H1 (cell line): ENCODE measurements around the gene LAMA4. TPM values are rescaled to one million over a fixed set of nuclear protein-coding genes. Genes with fewer than 3 reads are reported as not detected.

Experiments
- CTCF ChIA-PET: fragments of 300-600 bp; sonication (Branson Sonifier 250); formaldehyde crosslinking; loops from one replicate; lab custom pipeline; 2021; ENCODE audit not compliant: partially characterized antibody; lab: Charles Lee
- POLR2A ChIA-PET: fragments of 300-600 bp; sonication (Branson Sonifier 250); formaldehyde crosslinking; loops from one replicate; lab custom pipeline; 2021; ENCODE audit warnings: inconsistent platforms; ENCODE audit not compliant: partially characterized antibody; lab: Charles Lee
- DNase-seq, 2 experiments: peaks; one replicate each; pipeline versions ENCODE4 v3.0.0 to v3.0.0-alpha.2; 2010 to 2022; ENCODE audit warnings: low spot score in 2 of 2, low read depth in 1 of 2, mixed read lengths in 1 of 2
- FAIRE-seq: peaks from 2 replicates; lab custom pipeline; 2011; peaks lifted over from hg19 to GRCh38; lab: Jason Lieb, UNC
- H2AFZ ChIP-seq: 2 replicates; pipeline ENCODE4 v1.8.1; 2012; ENCODE audit warnings: low read length, inconsistent platforms
- H2AK5ac ChIP-seq: 2 replicates; pipeline ENCODE4 v1.6.1; 2013; ENCODE audit warnings: low read depth, low read length
- H2BK120ac ChIP-seq: replicated peaks from 2 replicates; pipeline ENCODE3; 2013; ENCODE audit warnings: low read depth, low read length, inconsistent platforms
- H2BK12ac ChIP-seq: 2 replicates; pipeline ENCODE4 v1.6.1; 2013; ENCODE audit warnings: low read depth, low read length
- H2BK15ac ChIP-seq: 2 replicates; pipeline ENCODE4 v1.6.1; 2013; ENCODE audit warnings: low read length
- H2BK20ac ChIP-seq: 2 replicates; pipeline ENCODE4 v1.6.1; 2013; ENCODE audit warnings: low read length
- H2BK5ac ChIP-seq: 2 replicates; pipeline ENCODE4 v1.6.1; 2013; ENCODE audit warnings: low read depth, low read length
- H3K14ac ChIP-seq: 2 replicates; pipeline ENCODE4 v1.6.1; 2013; ENCODE audit warnings: inconsistent platforms; ENCODE audit not compliant: insufficient read length
- H3K18ac ChIP-seq: 2 replicates; pipeline ENCODE4 v1.6.1; 2013; ENCODE audit warnings: low read length; ENCODE audit errors: extremely low read depth
- H3K23ac ChIP-seq: 2 replicates; pipeline ENCODE4 v1.6.1; 2013; ENCODE audit warnings: inconsistent platforms; ENCODE audit not compliant: insufficient read length
- H3K23me2 ChIP-seq: 2 replicates; pipeline ENCODE4 v1.6.1; 2013; ENCODE audit warnings: low read depth, low read length
- H3K27ac ChIP-seq: 2 replicates; pipeline ENCODE4 v1.6.1; 2011; ENCODE audit warnings: low read depth, low read length, inconsistent platforms
- H3K27me3 ChIP-seq, 4 experiments: replicated peaks in 1 of 4; 1 replicate in 1 of 4; 2 replicates in 3 of 4; pipeline versions ENCODE4 v1.6.1 to v1.8.1; 2011 to 2013; ENCODE audit warnings: low read length in 3 of 4, mild to moderate bottlenecking in 3 of 4, inconsistent platforms in 2 of 4, mixed read lengths in 2 of 4, moderate library complexity in 1 of 4; ENCODE audit not compliant: control insufficient read depth in 3 of 4, insufficient read depth in 3 of 4; ENCODE audit errors: extremely low read depth in 1 of 4
- H3K36me3 ChIP-seq, 4 experiments: 2 replicates each; pipeline versions ENCODE4 v1.6.1 to v1.8.1; 2011 to 2013; ENCODE audit warnings: mild to moderate bottlenecking in 4 of 4, low read length in 3 of 4, moderate library complexity in 2 of 4, control low read depth in 1 of 4, inconsistent platforms in 1 of 4; ENCODE audit not compliant: insufficient read depth in 4 of 4, control insufficient read depth in 2 of 4
- H3K4ac ChIP-seq: replicated peaks from 2 replicates; pipeline ENCODE3; 2013; ENCODE audit warnings: low read length, low read depth, mixed read lengths, inconsistent platforms; ENCODE audit not compliant: insufficient read length
- H3K4me1 ChIP-seq, 4 experiments: replicated peaks in 1 of 4; 1 replicate in 1 of 4; 2 replicates in 3 of 4; pipeline versions ENCODE4 v1.6.1 to v1.8.1; 2011 to 2013; ENCODE audit warnings: low read length in 3 of 4, inconsistent platforms in 2 of 4, mixed read lengths in 1 of 4; ENCODE audit not compliant: insufficient read depth in 4 of 4, control insufficient read depth in 3 of 4
- H3K4me2 ChIP-seq, 2 experiments: 2 replicates each; pipeline versions ENCODE4 v1.6.1 to v1.8.1; 2011 to 2013; ENCODE audit warnings: low read depth in 2 of 2, low read length in 2 of 2, control low read depth in 1 of 2, inconsistent platforms in 1 of 2, mild to moderate bottlenecking in 1 of 2; ENCODE audit not compliant: insufficient read depth in 1 of 2
- H3K4me3 ChIP-seq, 4 experiments: fragments of 200-600, 300-600 bp in 1 of 4; sonication (generic), shearing (Covaris generic), sonication (Bioruptor Twin) in 1 of 4; 2 replicates each; pipeline versions ENCODE4 v1.5.1 to v1.8.1; 2011 to 2016; ENCODE audit warnings: low read length in 4 of 4, low read depth in 3 of 4, control low read depth in 2 of 4, inconsistent platforms in 2 of 4, mild to moderate bottlenecking in 2 of 4, mixed read lengths in 1 of 4, moderate library complexity in 1 of 4; ENCODE audit not compliant: insufficient read depth in 2 of 4; ENCODE audit errors: extremely low read depth in 1 of 4
- H3K56ac ChIP-seq: replicated peaks from 2 replicates; pipeline ENCODE3; 2013; ENCODE audit warnings: low read depth, mild to moderate bottlenecking, mixed read lengths, low read length, inconsistent platforms; ENCODE audit not compliant: insufficient read length
- H3K79me1 ChIP-seq: 2 replicates; pipeline ENCODE4 v1.6.1; 2013; ENCODE audit warnings: low read depth, low read length, control low read depth
- H3K79me2 ChIP-seq, 2 experiments: 2 replicates each; pipeline versions ENCODE4 v1.6.1 to v1.8.1; 2012 to 2013; ENCODE audit warnings: low read length in 2 of 2, mild to moderate bottlenecking in 2 of 2, inconsistent platforms in 1 of 2; ENCODE audit not compliant: insufficient read depth in 2 of 2, control insufficient read depth in 1 of 2
- H3K9ac ChIP-seq, 4 experiments: replicated peaks in 1 of 4; 1 replicate in 1 of 4; 2 replicates in 3 of 4; pipeline versions ENCODE4 v1.6.1 to v1.8.1; 2011 to 2013; ENCODE audit warnings: low read depth in 3 of 4, low read length in 3 of 4, control low read depth in 2 of 4, mild to moderate bottlenecking in 2 of 4, moderate library complexity in 2 of 4, inconsistent platforms in 1 of 4; ENCODE audit errors: extremely low read depth in 1 of 4
- H3K9me3 ChIP-seq, 2 experiments: 2 replicates each; pipeline versions ENCODE4 v1.6.1 to v1.8.1; 2012 to 2013; ENCODE audit warnings: mild to moderate bottlenecking in 2 of 2, moderate library complexity in 2 of 2, control low read depth in 1 of 2, inconsistent platforms in 1 of 2, low read depth in 1 of 2, low read length in 1 of 2, mixed read lengths in 1 of 2; ENCODE audit not compliant: insufficient read depth in 2 of 2
- H4K20me1 ChIP-seq, 2 experiments: replicated peaks in 1 of 2; 2 replicates each; pipeline versions ENCODE3 to v1.8.1; 2011 to 2013; ENCODE audit warnings: inconsistent platforms in 2 of 2, low read length in 2 of 2, mild to moderate bottlenecking in 1 of 2; ENCODE audit not compliant: insufficient read depth in 2 of 2, control insufficient read depth in 1 of 2
- H4K5ac ChIP-seq: 2 replicates; pipeline ENCODE4 v1.6.1; 2013; ENCODE audit warnings: low read length, low read depth, mixed read lengths, inconsistent platforms; ENCODE audit not compliant: insufficient read length
- H4K8ac ChIP-seq: 2 replicates; pipeline ENCODE4 v1.8.0; 2013; ENCODE audit warnings: mild to moderate bottlenecking, moderate library complexity, low read length, inconsistent platforms; ENCODE audit not compliant: insufficient read depth; ENCODE audit errors: extremely low read depth
- H4K91ac ChIP-seq: replicated peaks from 2 replicates; pipeline ENCODE3; 2013; ENCODE audit warnings: low read length, mixed read lengths, inconsistent platforms; ENCODE audit not compliant: insufficient read length
- GTF2F1 ChIP-seq: IDR thresholded peaks from 2 replicates; pipeline ENCODE4 v1.6.1; 2012; ENCODE audit warnings: low read depth, low read length, improper control_type of control experiment, borderline replicate concordance
- KDM4A ChIP-seq: IDR thresholded peaks from one replicate; pipeline ENCODE4 v1.7.1; 2012; ENCODE audit warnings: low read depth, mild to moderate bottlenecking, moderate library complexity, low read length, inconsistent platforms; ENCODE audit not compliant: severe bottlenecking
- RNF2 ChIP-seq: fragments of 200-900, 300-1000 bp; sonication (generic); IDR thresholded peaks from 2 replicates; pipeline ENCODE4 v1.7.1; 2016; ENCODE audit warnings: borderline replicate concordance, low read depth, mild to moderate bottlenecking, antibody characterized with exemption, low read length; ENCODE audit not compliant: poor library complexity, severe bottlenecking; ENCODE audit errors: missing control alignments
- TAF1 ChIP-seq: IDR thresholded peaks from 2 replicates; pipeline ENCODE4 v1.6.1; 2011; ENCODE audit warnings: mild to moderate bottlenecking, low read depth, low read length
- TEAD4 ChIP-seq: IDR thresholded peaks from 2 replicates; pipeline ENCODE4 v1.6.1; 2012; ENCODE audit warnings: low read depth, low read length, inconsistent platforms, mixed read lengths
- WGBS, 2 experiments: shearing (Covaris generic) in 1 of 2; methylation state at CpG; one replicate each; pipeline versions ENCODE4 v1.1.6 to v1.1.7; 2013 to 2015; ENCODE audit warnings: low lambda C conversion rate in 2 of 2, mixed read lengths in 2 of 2, inconsistent platforms in 1 of 2, low coverage in 1 of 2, missing lambda C conversion rate in 1 of 2; ENCODE audit not compliant: insufficient replicate concordance in 2 of 2, insufficient coverage in 1 of 2, insufficient read length in 1 of 2; ENCODE audit errors: extremely low coverage in 1 of 2, missing lambda C conversion rate in 1 of 2; 5-methylcytosine and 5-hydroxymethylcytosine counted together
- polyA plus RNA-seq, 7 experiments: library from polyadenylated mRNA; depleted of rRNA in 3 of 7; stranded (reverse) in 5 of 7; unstranded in 2 of 7; fragments of >200 nt in 5 of 7; fragments of 200-250 nt in 2 of 7; gene quantifications; 1 replicate in 5 of 7; 2 replicates in 1 of 7; 4 replicates in 1 of 7; pipeline versions ENCODE4 v1.2.1 to v1.2.3, GENCODE V29; 2011 to 2013; ENCODE audit warnings: missing spikeins in 2 of 7, mixed read lengths in 2 of 7
- total RNA-seq: library from RNA; stranded (reverse); fragmentation: NEBNext Ultra II Directional; extraction: Animal tissue kit (Norgen Biotek cat#: 25700); gene quantifications from 2 replicates; pipeline ENCODE4 v1.2.1, GENCODE V29; 2021
- TF ChIP-seq, protein P1 (sequence below), 3 experiments: IDR thresholded peaks; 1 replicate in 2 of 3; 2 replicates in 1 of 3; pipeline versions ENCODE4 v1.5.1 to v1.6.1; 2011; ENCODE audit warnings: low read length in 3 of 3, mild to moderate bottlenecking in 3 of 3, inconsistent platforms in 2 of 3, low read depth in 1 of 3, moderate library complexity in 1 of 3; ENCODE audit not compliant: insufficient read depth in 1 of 3; ENCODE audit errors: control extremely low read depth in 1 of 3

Gene LAMA4
- total and polyA plus RNA-seq, 2 of the 8 experiments (the other 6 are each of a cell fraction or from before 2014, with no cell fraction given) = 0.95 to 1.5 TPM

DNA sequence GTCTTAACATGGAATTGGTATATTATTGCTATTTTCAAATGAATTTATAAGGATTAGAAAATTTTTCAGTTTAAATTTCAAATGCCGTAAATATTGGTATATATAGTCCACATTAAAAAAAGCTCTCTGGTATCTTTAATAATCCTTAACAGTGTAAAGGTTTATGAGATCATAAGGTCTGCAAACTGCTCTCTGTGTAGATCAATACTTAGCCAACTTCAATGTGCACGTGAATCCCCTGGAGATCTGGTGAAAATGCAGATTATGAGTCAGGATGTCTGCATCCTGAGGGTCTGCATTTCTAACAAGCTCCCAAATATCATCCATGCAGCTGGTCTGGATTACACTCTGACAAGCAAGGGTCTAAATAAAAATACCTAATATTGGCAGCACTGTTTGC lies 43.5 kb downstream of the LAMA4 start:
- no peak overlapping the region for H4K8ac ChIP-seq
- H4K5ac ChIP-seq = no peak overlapping the region
- H3K4me1 ChIP-seq = peaks cover 0 to 4% (median under 1%) of the 10 kb centered on the region in 4 experiments; a peak in 2 of 7 replicates
- no peak overlapping the region for H2BK120ac ChIP-seq
- no peak overlapping the region for H2BK12ac ChIP-seq
- no peak overlapping the region for H3K56ac ChIP-seq
- TF ChIP-seq RNF2 (no peak), TEAD4 (no peak), TAF1 (no peak), GTF2F1 (no peak), KDM4A (no peak)
- TF ChIP-seq, protein P1, sequence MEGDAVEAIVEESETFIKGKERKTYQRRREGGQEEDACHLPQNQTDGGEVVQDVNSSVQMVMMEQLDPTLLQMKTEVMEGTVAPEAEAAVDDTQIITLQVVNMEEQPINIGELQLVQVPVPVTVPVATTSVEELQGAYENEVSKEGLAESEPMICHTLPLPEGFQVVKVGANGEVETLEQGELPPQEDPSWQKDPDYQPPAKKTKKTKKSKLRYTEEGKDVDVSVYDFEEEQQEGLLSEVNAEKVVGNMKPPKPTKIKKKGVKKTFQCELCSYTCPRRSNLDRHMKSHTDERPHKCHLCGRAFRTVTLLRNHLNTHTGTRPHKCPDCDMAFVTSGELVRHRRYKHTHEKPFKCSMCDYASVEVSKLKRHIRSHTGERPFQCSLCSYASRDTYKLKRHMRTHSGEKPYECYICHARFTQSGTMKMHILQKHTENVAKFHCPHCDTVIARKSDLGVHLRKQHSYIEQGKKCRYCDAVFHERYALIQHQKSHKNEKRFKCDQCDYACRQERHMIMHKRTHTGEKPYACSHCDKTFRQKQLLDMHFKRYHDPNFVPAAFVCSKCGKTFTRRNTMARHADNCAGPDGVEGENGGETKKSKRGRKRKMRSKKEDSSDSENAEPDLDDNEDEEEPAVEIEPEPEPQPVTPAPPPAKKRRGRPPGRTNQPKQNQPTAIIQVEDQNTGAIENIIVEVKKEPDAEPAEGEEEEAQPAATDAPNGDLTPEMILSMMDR (IDR thresholded peaks at IDR 0.05; ENCODE audit: control extremely low read depth in 1 of 3, insufficient read depth in 1 of 3, low read depth in 1 of 3, low read length in 3 of 3) = no peak
- H3K79me2 ChIP-seq = no peaks in the 10 kb centered on the region
- no peak overlapping the region for H3K4ac ChIP-seq
- ChIA-PET POLR2A (no interaction called here), CTCF (interaction anchor here (1.6 kb wide), 1 partner anchor 12 kb away, joined by 4 read pairs; no protein-coding TSS in a partner anchor)
- no peak overlapping the region for H2BK5ac ChIP-seq
- H2AFZ ChIP-seq = no peak overlapping the region
- H3K18ac ChIP-seq = no peak overlapping the region
- H3K36me3 ChIP-seq = no peaks in the 10 kb centered on the region
- H2AK5ac ChIP-seq = no peak overlapping the region
- H4K20me1 ChIP-seq = no peaks in the 10 kb centered on the region
- no peak overlapping the region for H3K4me3 ChIP-seq
- no peaks in the 10 kb centered on the region for H3K23me2 ChIP-seq
- no peaks in the 10 kb centered on the region for H3K9me3 ChIP-seq
- H3K79me1 ChIP-seq = no peaks in the 10 kb centered on the region
- H3K23ac ChIP-seq = no peak overlapping the region
- no peak overlapping the region for H3K9ac ChIP-seq
- 93% methylated on average over 2 of the region's 2 CpGs; no CpG with 5 or more reads in 1 of the 2 experiments for WGBS, 2 experiments
- H3K4me2 ChIP-seq = no peak overlapping the region
- DNase-seq = no peak
- no peak for FAIRE-seq
- no peak overlapping the region for H2BK15ac ChIP-seq
- no peak overlapping the region for H4K91ac ChIP-seq
- no peak overlapping the region for H3K14ac ChIP-seq
- no peaks in the 10 kb centered on the region for H3K27me3 ChIP-seq
- H2BK20ac ChIP-seq = no peak overlapping the region
- no peak overlapping the region for H3K27ac ChIP-seq
